ENCODE results near the gene RGL1. TPM values are rescaled to one million over a fixed set of nuclear protein-coding genes. Genes with fewer than 3 reads are reported as not detected.

Gene RGL1
- total and polyA plus RNA-seq, 2 experiments from 2014 or later = 22.8 to 24.1 TPM

- peaks cover 33% of the 10 kb centered on the region for H3K36me3 ChIP-seq
- H3K9me3 ChIP-seq (ENCODE audit: low read depth) = no peaks in the 10 kb centered on the region
- no peak overlapping the region for H3K4me3 ChIP-seq
- TF ChIP-seq, protein P1, sequence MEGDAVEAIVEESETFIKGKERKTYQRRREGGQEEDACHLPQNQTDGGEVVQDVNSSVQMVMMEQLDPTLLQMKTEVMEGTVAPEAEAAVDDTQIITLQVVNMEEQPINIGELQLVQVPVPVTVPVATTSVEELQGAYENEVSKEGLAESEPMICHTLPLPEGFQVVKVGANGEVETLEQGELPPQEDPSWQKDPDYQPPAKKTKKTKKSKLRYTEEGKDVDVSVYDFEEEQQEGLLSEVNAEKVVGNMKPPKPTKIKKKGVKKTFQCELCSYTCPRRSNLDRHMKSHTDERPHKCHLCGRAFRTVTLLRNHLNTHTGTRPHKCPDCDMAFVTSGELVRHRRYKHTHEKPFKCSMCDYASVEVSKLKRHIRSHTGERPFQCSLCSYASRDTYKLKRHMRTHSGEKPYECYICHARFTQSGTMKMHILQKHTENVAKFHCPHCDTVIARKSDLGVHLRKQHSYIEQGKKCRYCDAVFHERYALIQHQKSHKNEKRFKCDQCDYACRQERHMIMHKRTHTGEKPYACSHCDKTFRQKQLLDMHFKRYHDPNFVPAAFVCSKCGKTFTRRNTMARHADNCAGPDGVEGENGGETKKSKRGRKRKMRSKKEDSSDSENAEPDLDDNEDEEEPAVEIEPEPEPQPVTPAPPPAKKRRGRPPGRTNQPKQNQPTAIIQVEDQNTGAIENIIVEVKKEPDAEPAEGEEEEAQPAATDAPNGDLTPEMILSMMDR (IDR thresholded peaks at IDR 0.05; ENCODE audit: low read depth, low read length) = no peak
- H3K4me1 ChIP-seq (ENCODE audit: low read depth) = peaks cover 8% of the 10 kb centered on the region
- peak overlapping the region; percentile 51 for H3K27ac ChIP-seq
- H3K27me3 ChIP-seq = no peaks in the 10 kb centered on the region
- DNase-seq (ENCODE audit: low read depth in 1 of 2, low spot score in 1 of 2) = peak; percentile 65 to 96
These were observed 76.6 kb downstream of the RGL1 start for GRCh38 chr1:183881387-183882131.

DNA sequence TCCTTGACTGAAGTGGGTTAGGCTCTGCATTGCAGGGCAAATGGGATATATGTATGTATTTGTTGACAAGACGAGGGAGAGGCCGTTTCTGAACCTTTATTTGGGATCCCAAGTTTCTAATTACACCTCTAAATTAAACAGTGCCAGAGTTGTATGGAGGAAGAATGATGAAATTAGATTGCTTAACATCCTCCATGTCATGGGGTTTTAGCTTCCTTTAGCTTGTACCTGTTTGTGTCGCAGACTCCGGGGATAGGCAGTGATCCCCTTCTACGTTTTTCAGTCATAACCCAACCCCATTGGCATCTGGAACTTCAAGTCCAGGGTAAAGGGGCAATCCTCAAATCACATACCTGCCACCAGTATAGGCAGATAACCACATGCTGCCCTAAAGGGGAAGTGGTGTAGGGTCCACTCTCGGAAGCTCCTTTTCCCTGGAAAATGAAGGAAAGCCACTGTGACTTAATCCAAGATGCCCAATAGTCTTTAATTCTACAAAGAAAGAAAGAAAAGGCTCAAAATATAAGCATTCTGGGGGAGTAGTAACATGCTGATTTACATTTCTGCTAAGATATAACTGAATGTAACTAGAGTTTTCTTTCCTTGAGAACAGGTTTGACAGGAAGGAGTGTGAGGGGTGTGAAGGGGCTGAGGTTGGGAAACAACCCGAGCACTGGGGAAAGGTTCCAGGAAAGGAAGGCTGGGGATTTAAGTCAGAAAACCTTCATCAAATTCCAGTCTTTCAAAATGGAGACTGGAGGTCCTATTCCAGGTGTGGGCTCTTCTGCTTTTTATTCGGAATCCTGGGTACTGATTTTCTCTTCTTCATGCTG, 77.6 kb downstream of the RGL1 start:
- TF ChIP-seq, protein P1 (IDR thresholded peaks at IDR 0.05; ENCODE audit: low read depth, low read length) = no peak
- no peak overlapping the region for H3K4me3 ChIP-seq
- peaks cover 35% of the 10 kb centered on the region for H3K36me3 ChIP-seq
- no peaks in the 10 kb centered on the region for H3K27me3 ChIP-seq
- peaks cover 8% of the 10 kb centered on the region for H3K4me1 ChIP-seq (ENCODE audit: low read depth)
- DNase-seq (ENCODE audit: low read depth in 1 of 2, low spot score in 1 of 2) = no peak
- no peaks in the 10 kb centered on the region for H3K9me3 ChIP-seq (ENCODE audit: low read depth)
- H3K27ac ChIP-seq = no peak overlapping the region

DNA sequence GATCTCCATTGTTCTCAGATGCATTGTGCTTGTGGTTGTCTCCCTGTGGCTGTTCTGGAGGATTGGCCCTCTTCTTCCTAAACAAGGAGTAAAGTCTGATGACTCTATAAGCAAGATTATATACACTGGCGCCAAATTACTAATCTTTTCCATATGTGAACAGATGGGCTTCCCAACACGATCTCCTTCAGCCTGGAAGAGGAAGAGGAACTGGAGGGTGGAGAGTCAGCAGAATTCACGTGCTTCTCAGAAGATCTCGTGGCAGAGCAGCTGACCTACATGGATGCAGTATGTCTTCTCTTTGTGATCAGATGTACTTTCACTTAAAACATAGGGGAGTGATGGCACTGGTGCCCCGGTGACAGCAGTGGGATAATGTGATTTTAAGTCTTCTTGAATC, 78.7 kb downstream of the RGL1 start:
- H3K27me3 ChIP-seq = no peaks in the 10 kb centered on the region
- peaks cover 8% of the 10 kb centered on the region for H3K4me1 ChIP-seq (ENCODE audit: low read depth)
- H3K36me3 ChIP-seq = peaks cover 35% of the 10 kb centered on the region
- no peaks in the 10 kb centered on the region for H3K9me3 ChIP-seq (ENCODE audit: low read depth)
- DNase-seq (ENCODE audit: low read depth in 1 of 2, low spot score in 1 of 2) = no peak
- TF ChIP-seq, protein P1 (IDR thresholded peaks at IDR 0.05; ENCODE audit: low read depth, low read length) = no peak
- no peak overlapping the region for H3K27ac ChIP-seq
- no peak overlapping the region for H3K4me3 ChIP-seq

DNA sequence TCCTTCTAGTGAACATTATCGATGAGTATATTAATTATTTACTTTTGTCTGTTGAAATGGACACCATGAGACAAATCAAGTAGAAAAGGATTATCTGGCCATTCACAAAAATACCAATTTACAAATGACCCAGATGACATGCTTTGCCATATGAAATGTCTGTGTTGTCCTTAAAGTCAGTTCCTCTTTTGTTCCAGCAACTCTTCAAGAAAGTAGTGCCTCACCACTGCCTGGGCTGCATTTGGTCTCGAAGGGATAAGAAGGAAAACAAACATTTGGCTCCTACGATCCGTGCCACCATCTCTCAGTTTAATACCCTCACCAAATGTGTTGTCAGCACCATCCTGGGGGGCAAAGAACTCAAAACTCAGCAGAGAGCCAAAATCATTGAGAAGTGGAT, 79.6 kb downstream of the RGL1 start:
- TF ChIP-seq, protein P1 (IDR thresholded peaks at IDR 0.05; ENCODE audit: low read depth, low read length) = no peak
- peaks cover 8% of the 10 kb centered on the region for H3K4me1 ChIP-seq (ENCODE audit: low read depth)
- no peaks in the 10 kb centered on the region for H3K9me3 ChIP-seq (ENCODE audit: low read depth)
- H3K27ac ChIP-seq = no peak overlapping the region
- no peak for DNase-seq (ENCODE audit: low read depth in 1 of 2, low spot score in 1 of 2)
- no peaks in the 10 kb centered on the region for H3K27me3 ChIP-seq
- no peak overlapping the region for H3K4me3 ChIP-seq
- peaks cover 35% of the 10 kb centered on the region for H3K36me3 ChIP-seq

DNA sequence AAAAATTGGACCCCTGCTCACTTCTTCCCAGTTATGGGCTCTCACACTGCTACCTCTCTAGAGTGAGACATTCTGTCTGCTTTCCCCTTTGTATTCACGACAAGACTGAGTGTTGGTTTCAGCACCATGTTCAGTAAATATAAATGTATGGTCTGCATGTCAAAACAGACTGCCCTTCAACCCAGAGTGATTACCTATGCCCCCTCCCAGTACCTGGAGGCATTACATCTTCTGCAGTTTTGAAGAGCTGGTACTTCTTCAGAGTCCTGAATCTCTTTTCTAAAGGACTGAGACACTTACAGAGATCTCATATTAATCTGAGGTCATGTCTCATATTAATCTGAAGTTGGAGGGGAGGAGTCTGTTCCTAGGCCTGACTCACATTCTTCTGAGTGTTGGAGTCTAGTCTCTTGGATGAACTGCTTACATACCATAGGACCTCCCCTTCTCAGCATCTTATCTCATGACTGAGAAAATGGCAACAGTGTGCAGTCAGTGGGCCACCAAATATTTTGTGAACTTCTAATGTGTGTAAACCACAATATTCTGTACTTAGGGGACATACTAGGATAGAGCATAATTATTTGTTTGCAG, 80.3 kb downstream of the RGL1 start:
- Histone ChIP-seq H3K4me3 (no peak overlapping the region), H3K9me3 (ENCODE audit: low read depth) (no peaks in the 10 kb centered on the region), H3K36me3 (peaks cover 35% of the 10 kb centered on the region), H3K27me3 (no peaks in the 10 kb centered on the region), H3K4me1 (ENCODE audit: low read depth) (peaks cover 8% of the 10 kb centered on the region), H3K27ac (no peak overlapping the region)
- DNase-seq (ENCODE audit: low read depth in 1 of 2, low spot score in 1 of 2) = peak in 1 of 2 donors; percentile 42
- TF ChIP-seq, protein P1 (IDR thresholded peaks at IDR 0.05; ENCODE audit: low read depth, low read length) = no peak
